GM18858 (cell line): Measurements from ENCODE around the gene SYNJ1.
"Not testable (repeated sequence)": the region's sequence is repeated elsewhere in the genome, so short reads cannot be mapped to it uniquely, and the experiment has no call there.

ENCODE experiments used
- ATAC-seq: cut with Tn5 transposase; IDR thresholded peaks from one replicate; pipeline ENCODE4 v1.9.1; 2021; ENCODE audit not compliant: unreplicated experiment

SYNJ1 gene

GRCh38 chr21:32739946-32740345, 12.1 kb upstream of the SYNJ1 start:
- ATAC-seq, result no peak

- not testable (repeated sequence) for ATAC-seq
These were observed 8.3 kb upstream of the SYNJ1 start for GRCh38 chr21:32736083-32736482.

- no peak for ATAC-seq
These were observed 7.7 kb upstream of the SYNJ1 start for GRCh38 chr21:32735524-32735923.

- ATAC-seq, result no peak
These were observed 6.3 kb upstream of the SYNJ1 start for GRCh38 chr21:32733990-32734613.

GRCh38 chr21:32733356-32733755, 5.5 kb upstream of the SYNJ1 start:
- no peak for ATAC-seq

GRCh38 chr21:32732544-32732943, 4.7 kb upstream of the SYNJ1 start:
- no peak for ATAC-seq

- ATAC-seq, result no peak
These were observed 1.0 kb upstream of the SYNJ1 start for GRCh38 chr21:32728848-32729247.

- ATAC-seq, result no peak
These were observed 635 bp upstream of the SYNJ1 start for GRCh38 chr21:32728456-32728839.

- ATAC-seq, result no peak
These were observed 750 bp downstream of the SYNJ1 start for GRCh38 chr21:32726839-32727686.

- no peak for ATAC-seq
These were observed 8.7 kb downstream of the SYNJ1 start for GRCh38 chr21:32719085-32719484.

- ATAC-seq, result no peak
These were observed 9.9 kb downstream of the SYNJ1 start for GRCh38 chr21:32717851-32718316.

- ATAC-seq, result no peak
These were observed 11.3 kb downstream of the SYNJ1 start for GRCh38 chr21:32716486-32716885.

GRCh38 chr21:32713726-32714125, 14.1 kb downstream of the SYNJ1 start:
- ATAC-seq, result no peak

GRCh38 chr21:32712641-32713040, 15.2 kb downstream of the SYNJ1 start:
- ATAC-seq, result no peak

GRCh38 chr21:32712043-32712442, 15.8 kb downstream of the SYNJ1 start:
- peak; percentile 97 for ATAC-seq

- ATAC-seq, result no peak
These were observed 16.8 kb downstream of the SYNJ1 start for GRCh38 chr21:32710987-32711386.

GRCh38 chr21:32710069-32710784, 17.6 kb downstream of the SYNJ1 start:
- no peak for ATAC-seq

GRCh38 chr21:32708069-32708468, 19.7 kb downstream of the SYNJ1 start:
- no peak for ATAC-seq

- ATAC-seq, result no peak
These were observed 21.9 kb downstream of the SYNJ1 start for GRCh38 chr21:32705901-32706300.

- no peak for ATAC-seq
These were observed 22.7 kb downstream of the SYNJ1 start for GRCh38 chr21:32705139-32705538.

GRCh38 chr21:32702702-32703101, 25.1 kb downstream of the SYNJ1 start:
- no peak for ATAC-seq
